ENCODE results near the gene ATF6.
A peak's percentile ranks its signal among the peaks of the same experiment; 100 is the strongest.

The ATF6 gene

GRCh38 chr1:161887730-161888287 is 121.7 kb downstream of the ATF6 start:
- DNase-seq (ENCODE audit: low spot score), result no peak

GRCh38 chr1:161890574-161890973 is 124.5 kb downstream of the ATF6 start:
- no peak for DNase-seq (ENCODE audit: low spot score)

GRCh38 chr1:161899091-161899490 is 133.0 kb downstream of the ATF6 start:
- no peak for DNase-seq (ENCODE audit: low spot score)

GRCh38 chr1:161900160-161900559 is 134.0 kb downstream of the ATF6 start:
- no peak for DNase-seq (ENCODE audit: low spot score)

GRCh38 chr1:161902182-161902581 is 136.1 kb downstream of the ATF6 start:
- no peak for DNase-seq (ENCODE audit: low spot score)

GRCh38 chr1:161905269-161905884 is 139.3 kb downstream of the ATF6 start:
- DNase-seq (ENCODE audit: low spot score), result peak; percentile 55

GRCh38 chr1:161907265-161907664 is 141.1 kb downstream of the ATF6 start:
- DNase-seq (ENCODE audit: low spot score), result no peak

GRCh38 chr1:161908264-161908663 is 142.1 kb downstream of the ATF6 start:
- DNase-seq (ENCODE audit: low spot score), result no peak

- no peak for DNase-seq (ENCODE audit: low spot score)
These were observed 144.5 kb downstream of the ATF6 start for GRCh38 chr1:161910604-161911003.

GRCh38 chr1:161913482-161914140 is 147.5 kb downstream of the ATF6 start:
- no peak for DNase-seq (ENCODE audit: low spot score)

GRCh38 chr1:161914595-161914994 is 148.5 kb downstream of the ATF6 start:
- DNase-seq (ENCODE audit: low spot score), result no peak

- DNase-seq (ENCODE audit: low spot score), result no peak
These were observed 149.0 kb downstream of the ATF6 start for GRCh38 chr1:161915051-161915503.

- no peak for DNase-seq (ENCODE audit: low spot score)
These were observed 149.9 kb downstream of the ATF6 start for GRCh38 chr1:161915978-161916377.

- DNase-seq (ENCODE audit: low spot score), result no peak
These were observed 153.1 kb downstream of the ATF6 start for GRCh38 chr1:161919229-161919628.

- no peak for DNase-seq (ENCODE audit: low spot score)
These were observed 155.4 kb downstream of the ATF6 start for GRCh38 chr1:161921491-161921890.

- DNase-seq (ENCODE audit: low spot score), result no peak
These were observed 155.9 kb downstream of the ATF6 start for GRCh38 chr1:161921990-161922389.

- DNase-seq (ENCODE audit: low spot score), result no peak
These were observed 161.9 kb downstream of the ATF6 start for GRCh38 chr1:161928056-161928455.

- no peak for DNase-seq (ENCODE audit: low spot score)
These were observed 163.0 kb downstream of the ATF6 start for GRCh38 chr1:161929137-161929536.

GRCh38 chr1:161930064-161930463 is 163.9 kb downstream of the ATF6 start:
- DNase-seq (ENCODE audit: low spot score), result no peak

- no peak for DNase-seq (ENCODE audit: low spot score)
These were observed 166.5 kb downstream of the ATF6 start for GRCh38 chr1:161932668-161933067.

GRCh38 chr1:161933592-161934588 is 167.8 kb downstream of the ATF6 start:
- no peak for DNase-seq (ENCODE audit: low spot score)

GRCh38 chr1:161935264-161935663 is 169.1 kb downstream of the ATF6 start:
- no peak for DNase-seq (ENCODE audit: low spot score)
